ENCODE measurements around the gene ZNF692.

The ZNF692 gene

DNA sequence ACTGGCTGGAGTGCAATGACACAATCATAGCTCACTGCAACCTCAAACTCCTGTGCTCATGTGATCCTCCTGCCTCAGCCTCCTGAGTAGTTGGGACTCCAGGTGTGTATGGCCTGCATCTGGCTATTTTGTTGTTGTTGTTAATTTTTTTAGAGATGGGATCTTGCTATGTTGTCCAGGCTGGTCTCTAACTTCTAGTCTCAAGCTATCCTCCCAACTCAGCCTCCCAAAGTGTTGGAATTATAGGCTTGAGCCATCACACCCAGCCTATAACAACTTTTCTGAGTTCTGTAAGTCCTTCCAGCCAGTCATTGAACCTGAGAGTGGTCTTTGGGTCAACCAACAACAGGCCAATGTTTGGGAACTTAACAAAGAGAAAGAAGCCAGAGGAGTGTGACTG, 36.0 kb upstream of the ZNF692 start:
- no peaks in the 10 kb centered on the region for H3K79me2 ChIP-seq (ENCODE audit: insufficient read depth, low read length)
- H3K4me2 ChIP-seq (ENCODE audit: low read depth, low read length, poor library complexity, severe bottlenecking) = no peak overlapping the region
- no peak for TF ChIP-seq EZH2phosphoT487 (conservative IDR thresholded peaks at IDR 0.05; ENCODE audit: low read length)
- no peak for TF ChIP-seq CTCF (IDR thresholded peaks at IDR 0.05; ENCODE audit: insufficient read depth, low read length, poor library complexity, severe bottlenecking)
- H3K9me2 ChIP-seq (replicated peaks; ENCODE audit: insufficient read depth, low read length) = no peaks in the 10 kb centered on the region
- H3K36me3 ChIP-seq (ENCODE audit: low read length) = no peaks in the 10 kb centered on the region
- H3K27ac ChIP-seq (ENCODE audit: low read depth, low read length) = no peak overlapping the region
- H3K4me3 ChIP-seq (ENCODE audit: insufficient read depth, low read length, poor library complexity, severe bottlenecking) = no peak overlapping the region
- H3K27me3 ChIP-seq (ENCODE audit: low read length) = no peaks in the 10 kb centered on the region
- H3K9ac ChIP-seq (ENCODE audit: low read length) = no peak overlapping the region
- H2AFZ ChIP-seq (ENCODE audit: low read depth, low read length, severe bottlenecking) = no peak overlapping the region
- no peaks in the 10 kb centered on the region for H3F3A ChIP-seq (ENCODE audit: insufficient read depth)
- no peaks in the 10 kb centered on the region for H3K9me3 ChIP-seq (ENCODE audit: insufficient read depth, low read length)
- H4K20me1 ChIP-seq (ENCODE audit: low read depth, low read length) = no peaks in the 10 kb centered on the region

DNA sequence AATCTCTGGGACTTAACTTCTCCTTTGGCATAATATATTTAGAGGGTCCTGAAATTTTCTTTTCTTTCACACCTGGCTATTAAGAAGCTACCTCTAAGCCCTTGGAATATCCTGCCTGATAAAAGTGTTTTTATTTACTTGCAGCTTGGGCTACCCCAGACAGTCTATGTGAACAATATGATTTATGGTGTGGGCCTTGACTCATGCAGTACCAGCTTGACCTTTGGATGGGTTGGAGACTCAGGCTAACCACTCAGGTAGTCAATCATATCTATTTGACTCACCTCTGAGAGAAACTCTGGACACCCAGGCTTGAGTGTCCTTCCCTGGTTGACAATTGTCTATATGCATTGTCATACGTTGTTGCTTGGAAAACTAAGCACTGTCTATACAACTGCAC, 33.7 kb upstream of the ZNF692 start:
- Histone ChIP-seq H2AFZ (ENCODE audit: low read depth, low read length, severe bottlenecking) (no peak overlapping the region), H3K9me3 (ENCODE audit: insufficient read depth, low read length) (no peaks in the 10 kb centered on the region), H3K79me2 (ENCODE audit: insufficient read depth, low read length) (no peaks in the 10 kb centered on the region), H3F3A (ENCODE audit: insufficient read depth) (no peaks in the 10 kb centered on the region), H3K9ac (ENCODE audit: low read length) (no peak overlapping the region), H3K4me2 (ENCODE audit: low read depth, low read length, poor library complexity, severe bottlenecking) (no peak overlapping the region), H3K27ac (ENCODE audit: low read depth, low read length) (no peak overlapping the region), H3K4me3 (ENCODE audit: insufficient read depth, low read length, poor library complexity, severe bottlenecking) (no peak overlapping the region), H3K36me3 (ENCODE audit: low read length) (no peaks in the 10 kb centered on the region), H3K9me2 (replicated peaks; ENCODE audit: insufficient read depth, low read length) (no peaks in the 10 kb centered on the region), H4K20me1 (ENCODE audit: low read depth, low read length) (no peaks in the 10 kb centered on the region), H3K27me3 (ENCODE audit: low read length) (no peaks in the 10 kb centered on the region)
- TF ChIP-seq EZH2phosphoT487 (conservative IDR thresholded peaks at IDR 0.05; ENCODE audit: low read length) = no peak
- no peak for TF ChIP-seq CTCF (IDR thresholded peaks at IDR 0.05; ENCODE audit: insufficient read depth, low read length, poor library complexity, severe bottlenecking)

GRCh38 chr1:248891758-248892157, 32.9 kb upstream of the ZNF692 start:
- Histone ChIP-seq H3K36me3 (ENCODE audit: low read length) (no peaks in the 10 kb centered on the region), H3K4me3 (ENCODE audit: insufficient read depth, low read length, poor library complexity, severe bottlenecking) (no peak overlapping the region), H3K27ac (ENCODE audit: low read depth, low read length) (no peak overlapping the region), H3K79me2 (ENCODE audit: insufficient read depth, low read length) (no peaks in the 10 kb centered on the region), H3K9me3 (ENCODE audit: insufficient read depth, low read length) (no peaks in the 10 kb centered on the region), H4K20me1 (ENCODE audit: low read depth, low read length) (no peaks in the 10 kb centered on the region), H2AFZ (ENCODE audit: low read depth, low read length, severe bottlenecking) (no peak overlapping the region), H3K9me2 (replicated peaks; ENCODE audit: insufficient read depth, low read length) (no peaks in the 10 kb centered on the region), H3K27me3 (ENCODE audit: low read length) (no peaks in the 10 kb centered on the region), H3F3A (ENCODE audit: insufficient read depth) (no peaks in the 10 kb centered on the region), H3K4me2 (ENCODE audit: low read depth, low read length, poor library complexity, severe bottlenecking) (no peak overlapping the region), H3K9ac (ENCODE audit: low read length) (no peak overlapping the region)
- no peak for TF ChIP-seq CTCF (IDR thresholded peaks at IDR 0.05; ENCODE audit: insufficient read depth, low read length, poor library complexity, severe bottlenecking)
- TF ChIP-seq EZH2phosphoT487 (conservative IDR thresholded peaks at IDR 0.05; ENCODE audit: low read length) = no peak

All from SU-DHL-6 (cell line).